HG02588 (cell line): ENCODE data around the gene FRMD4A.

Experiments
- ATAC-seq: cut with Tn5 transposase; IDR thresholded peaks from one replicate; pipeline ENCODE4 v1.9.1; 2021; ENCODE audit warnings: mild to moderate bottlenecking, moderate library complexity; ENCODE audit not compliant: unreplicated experiment

The FRMD4A gene

DNA sequence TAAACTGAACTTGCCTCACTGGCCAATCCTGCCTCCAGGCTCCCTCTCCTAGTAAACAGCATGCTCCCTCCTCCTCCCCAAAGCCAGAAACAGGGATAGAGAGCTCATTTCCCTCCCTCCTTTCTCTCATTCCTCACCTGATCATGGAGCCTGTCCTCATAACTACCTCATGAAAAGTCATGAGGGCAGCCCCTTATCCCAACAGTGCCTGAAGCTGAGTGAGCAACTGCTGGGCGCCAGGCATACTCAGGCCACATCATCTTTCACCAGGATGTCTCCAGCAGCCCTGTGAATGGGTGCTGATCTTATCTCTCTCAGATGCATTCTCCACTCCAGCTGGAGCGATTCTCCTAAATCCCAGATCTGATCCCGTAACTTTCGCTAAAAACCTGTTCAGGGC, 436.8 kb downstream of the FRMD4A start:
- no peak for ATAC-seq

DNA sequence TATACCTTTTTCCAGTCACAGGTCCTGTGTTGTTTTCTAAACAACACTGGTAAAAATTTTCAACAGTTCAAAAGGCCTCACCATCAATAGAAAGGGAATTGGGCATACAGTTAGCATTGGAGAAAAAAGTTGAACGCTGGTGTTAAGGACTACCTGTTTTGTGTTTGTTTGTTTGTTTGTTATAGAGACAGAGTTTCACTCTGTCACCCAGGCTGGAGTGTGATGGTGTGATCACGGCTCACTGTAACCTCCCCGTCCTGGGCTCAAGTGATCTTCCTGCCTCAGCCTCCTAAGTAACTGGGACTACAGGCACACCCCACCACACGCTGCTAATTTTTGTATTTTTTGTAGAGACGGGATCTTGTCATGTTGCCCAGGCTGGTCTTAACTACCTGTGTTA, 437.9 kb downstream of the FRMD4A start:
- ATAC-seq = no peak

DNA sequence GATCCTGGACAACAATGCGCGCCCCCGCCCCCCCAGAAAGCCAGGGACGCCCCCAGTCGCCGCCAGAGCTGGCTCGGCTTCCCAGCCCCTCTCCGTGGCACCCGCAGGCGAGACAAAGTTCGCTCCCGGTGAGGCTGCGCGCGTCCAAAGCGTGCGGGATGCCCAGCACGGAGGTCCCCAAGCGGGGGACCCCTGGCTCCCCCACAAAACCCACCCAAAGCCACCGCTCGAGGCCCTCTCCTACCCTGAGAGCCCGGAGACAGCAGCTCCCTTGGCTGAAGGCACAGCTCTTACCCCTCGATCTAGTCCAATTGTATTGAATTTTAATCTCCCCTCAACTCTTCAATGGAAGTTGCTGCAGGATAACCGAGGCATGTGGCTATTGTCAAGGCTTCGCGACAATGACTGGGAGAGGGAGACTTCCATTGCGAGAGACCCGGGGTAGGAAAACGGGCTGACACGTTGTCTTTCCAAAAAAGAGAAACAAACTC, 438.7 kb downstream of the FRMD4A start:
- no peak for ATAC-seq

GRCh38 chr10:13891128-13892000, 439.4 kb downstream of the FRMD4A start:
- no peak for ATAC-seq

DNA sequence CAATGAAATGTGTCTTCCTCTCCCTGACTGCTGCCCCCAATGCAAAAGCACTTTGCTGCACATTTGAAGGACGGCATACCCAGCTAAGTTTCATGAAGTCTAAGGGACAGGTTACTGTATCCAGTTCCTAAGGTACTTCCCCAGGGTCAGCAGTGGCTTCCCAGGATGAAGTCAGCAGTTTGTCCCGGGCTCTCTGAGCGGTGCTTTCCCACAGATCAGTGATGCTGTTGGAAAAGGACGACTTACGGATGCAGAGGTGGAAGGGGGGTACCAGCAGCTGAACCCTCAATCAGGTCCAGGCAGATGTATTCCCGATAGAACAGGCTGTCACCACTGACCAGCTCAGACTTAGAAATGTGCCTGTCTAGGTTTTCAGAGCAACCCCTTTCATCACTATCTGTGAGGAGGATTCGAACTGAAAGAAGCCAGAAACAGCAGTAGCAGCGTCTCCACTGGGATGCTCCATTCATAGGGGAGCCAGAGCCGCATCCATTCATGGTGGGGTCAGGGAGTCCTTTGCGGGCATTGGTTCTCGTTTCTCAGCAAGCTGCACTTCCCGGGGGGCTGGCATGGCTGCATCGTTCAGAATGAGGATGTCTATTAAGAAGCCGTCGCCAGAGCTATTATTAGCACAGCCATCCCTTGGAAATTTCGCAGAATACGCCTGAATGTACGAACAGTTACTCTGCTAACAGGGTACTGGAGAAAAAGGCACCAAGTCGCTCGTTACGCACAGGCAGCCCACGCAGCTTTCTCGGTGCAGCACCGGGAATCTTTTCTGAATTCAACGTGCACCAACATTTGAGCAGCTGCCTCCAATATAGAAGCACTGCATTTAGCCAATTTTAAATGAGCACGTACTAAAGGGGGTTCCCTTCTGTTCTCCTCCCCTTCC, 440.2 kb downstream of the FRMD4A start:
- ATAC-seq = no peak

- ATAC-seq = no peak
Measured at GRCh38 chr10:13887761-13888160, 443.0 kb downstream of the FRMD4A start.

DNA sequence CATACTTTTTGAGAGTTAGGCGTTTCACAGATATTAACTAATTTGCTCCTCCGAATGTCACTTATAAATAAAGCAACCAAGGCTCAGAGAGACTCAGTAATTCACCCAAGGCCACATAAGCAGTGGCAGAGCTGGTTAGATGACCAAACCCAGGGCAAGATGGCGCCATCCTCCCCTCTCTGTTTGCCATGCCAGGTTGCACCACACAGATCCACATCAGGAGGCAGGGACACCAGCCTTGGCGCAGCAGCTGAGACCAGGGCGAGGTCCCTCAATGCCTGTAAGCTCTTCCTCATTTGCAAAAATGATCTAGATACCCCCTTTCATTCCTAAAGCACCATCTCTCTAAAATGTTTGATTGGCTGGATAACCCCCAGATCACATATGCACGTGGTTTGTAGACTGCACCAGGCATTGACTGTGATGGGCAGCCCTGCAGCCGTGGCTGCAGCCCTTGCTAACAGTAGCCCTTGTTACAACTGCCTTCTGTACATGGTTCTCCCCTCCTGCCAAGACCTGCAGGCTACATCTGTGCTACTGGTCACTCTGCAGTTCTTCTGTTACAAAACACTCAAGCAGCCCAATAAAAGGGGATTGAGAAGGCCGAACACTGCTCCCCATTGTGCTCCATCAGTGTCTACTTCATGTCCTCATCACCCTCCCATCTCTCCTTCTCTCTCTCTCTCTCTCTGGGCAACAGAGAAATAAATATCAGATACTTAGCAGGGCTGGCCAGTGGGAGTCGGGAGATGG, 445.3 kb downstream of the FRMD4A start:
- no peak for ATAC-seq

- ATAC-seq = no peak
Measured at GRCh38 chr10:13883636-13884444, 446.9 kb downstream of the FRMD4A start.

DNA sequence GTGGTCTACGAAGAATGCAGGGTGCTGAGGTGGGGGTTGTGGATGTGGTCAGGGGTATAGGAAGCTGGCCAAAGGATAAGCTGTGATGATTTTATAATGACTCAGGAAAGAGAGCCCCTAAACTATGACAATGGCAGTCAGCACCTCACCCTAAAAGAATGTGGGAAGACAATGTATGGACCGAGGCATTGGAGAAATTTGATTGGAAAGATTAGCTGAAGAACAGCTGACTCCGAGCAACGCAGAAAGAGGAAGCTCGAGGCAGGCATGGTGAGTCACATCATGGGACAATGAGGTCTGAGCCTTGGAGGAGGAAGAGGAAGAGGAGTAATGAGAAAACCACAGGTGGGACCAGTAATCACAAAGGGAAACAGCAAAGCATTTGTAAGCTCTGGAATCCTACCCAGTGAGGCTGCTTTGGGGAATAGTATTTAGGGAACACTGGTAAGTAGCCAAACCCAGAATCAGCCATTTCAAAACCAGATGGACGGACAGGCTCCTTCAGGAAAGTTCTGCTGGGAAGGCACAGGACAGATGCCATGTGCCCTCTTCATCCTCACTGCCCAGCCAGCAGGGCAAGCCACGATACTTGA, 448.5 kb downstream of the FRMD4A start:
- ATAC-seq = no peak

DNA sequence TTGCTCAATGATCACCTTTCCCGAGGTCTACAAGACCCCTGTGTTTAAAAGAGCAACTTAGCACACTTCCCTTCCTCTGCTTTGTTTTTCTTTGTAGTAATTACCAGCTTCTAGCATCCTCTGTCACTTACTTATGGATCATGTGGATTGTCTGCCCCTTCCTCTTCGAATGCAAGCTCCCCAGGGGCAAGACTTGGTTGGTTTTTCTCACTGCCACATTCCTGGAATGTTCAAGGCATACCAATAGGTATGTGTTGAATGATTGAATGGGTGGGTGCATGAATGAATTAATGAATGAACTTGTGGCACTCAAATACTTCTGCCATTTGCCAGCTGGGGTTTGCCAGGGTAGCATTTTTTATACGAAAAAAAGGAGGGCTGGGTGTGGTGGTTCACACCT, 450.0 kb downstream of the FRMD4A start:
- ATAC-seq = no peak

DNA sequence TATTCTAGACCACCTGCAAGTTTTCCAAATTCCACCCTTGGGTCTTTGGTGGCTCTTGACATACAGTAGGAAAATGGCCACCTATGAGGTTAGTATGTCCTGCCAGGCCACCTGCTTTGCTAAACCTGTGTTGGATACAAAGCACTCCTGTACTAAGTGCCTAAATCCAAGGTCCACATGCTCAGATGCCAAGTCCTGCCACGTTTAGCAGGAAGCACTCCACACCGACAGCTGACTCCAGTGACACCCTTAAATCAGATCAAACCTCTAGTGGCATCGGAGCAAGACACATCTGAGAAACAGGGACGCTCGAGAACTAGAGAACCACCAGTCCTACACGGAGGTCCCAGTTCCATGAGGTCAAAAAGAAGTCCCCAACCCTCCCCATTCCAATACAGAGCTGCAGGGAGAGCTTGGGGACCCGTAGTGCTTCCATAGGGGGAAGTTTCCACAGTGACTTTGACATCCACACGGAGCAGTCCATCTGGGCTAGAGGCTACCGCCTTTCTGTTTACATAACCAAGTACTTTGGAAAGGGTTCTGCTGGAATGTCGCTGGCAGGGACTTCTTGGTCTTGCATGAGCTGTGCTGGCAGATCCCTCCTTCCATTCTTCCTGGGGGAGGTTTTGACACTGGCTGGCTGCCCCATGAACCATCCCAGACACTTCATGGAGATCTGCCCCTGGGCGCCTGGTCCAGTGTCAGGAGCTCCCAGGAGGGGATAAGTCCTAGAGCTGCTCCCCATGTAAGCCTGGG, 453.4 kb downstream of the FRMD4A start:
- no peak for ATAC-seq

- ATAC-seq = no peak
Measured at GRCh38 chr10:13873196-13873595, 457.5 kb downstream of the FRMD4A start.

- no peak for ATAC-seq
Measured at GRCh38 chr10:13872411-13872810, 458.3 kb downstream of the FRMD4A start.

GRCh38 chr10:13871776-13872175, 458.9 kb downstream of the FRMD4A start:
- no peak for ATAC-seq

- no peak for ATAC-seq
Measured at GRCh38 chr10:13871011-13871410, 459.7 kb downstream of the FRMD4A start.

GRCh38 chr10:13869295-13869664, 461.4 kb downstream of the FRMD4A start:
- no peak for ATAC-seq

DNA sequence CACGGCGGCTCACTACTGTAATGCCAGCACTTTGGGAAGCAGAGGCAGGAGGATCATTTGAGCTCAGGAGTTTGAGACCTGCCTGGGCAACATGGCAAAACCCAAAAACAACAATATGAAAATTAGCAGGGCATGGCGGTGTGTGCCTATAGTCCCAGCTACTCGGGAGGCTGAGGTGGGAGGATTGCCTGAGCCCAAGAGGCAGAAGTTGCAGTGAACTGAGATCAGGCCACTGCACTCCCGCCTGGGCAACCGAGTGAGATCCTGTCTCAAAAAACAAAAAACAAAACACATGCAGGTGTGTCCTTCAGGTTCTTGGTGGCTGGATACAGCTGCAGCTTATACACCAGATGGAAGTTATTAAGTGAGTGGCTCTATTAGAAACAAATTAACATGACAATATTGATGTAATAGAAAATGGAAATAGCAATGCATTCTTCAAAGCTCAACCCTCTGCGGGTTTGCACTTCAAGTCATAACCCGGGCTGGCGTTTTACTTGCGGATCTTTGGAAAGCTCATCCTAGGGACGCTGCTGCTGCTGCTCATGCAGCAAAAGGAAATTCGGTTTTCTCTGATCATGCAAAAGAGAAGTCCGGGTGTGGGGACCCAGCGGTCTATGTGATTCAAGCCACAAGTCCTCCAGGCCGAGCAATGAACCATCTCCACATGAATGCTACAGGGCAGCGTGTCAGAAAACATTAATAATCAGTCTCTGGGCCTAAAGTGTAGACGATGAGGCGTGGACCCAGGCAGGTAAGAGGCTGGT, 462.0 kb downstream of the FRMD4A start:
- no peak for ATAC-seq

GRCh38 chr10:13867822-13868221, 462.9 kb downstream of the FRMD4A start:
- ATAC-seq = no peak
